Measurements from ENCODE around the gene TMX3.

The TMX3 gene

DNA sequence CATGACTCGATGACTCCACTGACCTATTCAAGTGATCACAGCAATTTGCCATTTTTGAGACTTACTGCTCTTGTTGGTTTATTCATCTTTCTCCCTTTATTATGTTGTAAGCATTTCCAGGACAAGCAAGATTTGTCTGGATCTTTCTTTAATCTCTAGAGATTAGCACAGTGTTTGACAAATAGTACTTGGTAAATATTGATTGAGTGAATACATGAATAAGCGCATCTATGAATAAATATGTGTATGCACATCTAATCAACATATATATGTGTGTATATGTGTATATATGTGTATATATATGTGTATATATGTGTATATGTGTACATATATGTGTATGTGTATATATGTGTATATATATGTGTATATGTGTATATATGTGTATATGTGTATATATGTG lies 7.3 kb downstream of the TMX3 start:
- DNase-seq, result no peak

DNA sequence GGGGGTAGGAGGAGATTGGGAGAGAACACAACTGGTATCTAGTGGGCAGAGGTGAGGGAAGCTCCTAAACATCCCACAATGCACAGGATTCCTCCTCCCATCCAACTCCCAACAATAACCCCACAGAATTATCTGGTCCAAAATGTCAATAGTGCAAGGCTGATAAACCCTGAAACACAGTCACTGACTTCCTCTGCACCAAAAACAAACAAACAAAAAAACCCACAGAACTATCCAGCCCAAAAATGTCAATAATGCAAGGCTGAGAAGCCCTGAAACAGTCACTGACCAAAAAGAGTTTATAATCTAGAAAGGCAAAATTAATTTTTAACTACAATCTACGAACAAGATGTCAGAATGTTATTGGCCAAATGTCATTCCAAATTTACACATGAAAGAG lies 9.8 kb downstream of the TMX3 start:
- DNase-seq, result no peak

DNA sequence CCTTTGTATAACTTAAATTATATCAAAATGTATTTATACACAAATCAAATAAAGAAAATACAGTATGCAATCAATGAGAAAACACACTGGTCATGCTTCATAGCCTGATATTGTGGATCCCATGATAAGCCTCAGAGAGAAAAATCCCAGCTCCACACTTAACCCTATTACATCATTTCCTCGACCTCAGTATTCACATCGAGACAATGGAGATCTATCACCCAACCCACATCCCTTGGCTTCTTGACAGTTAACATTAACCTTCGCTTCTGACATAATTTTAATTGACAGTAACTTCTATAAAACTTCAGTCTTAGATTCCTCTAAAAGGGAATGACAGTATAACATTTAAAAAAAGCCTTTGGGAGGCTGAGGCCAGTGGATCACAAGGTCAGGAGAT lies 11.6 kb downstream of the TMX3 start:
- DNase-seq, result no peak

DNA sequence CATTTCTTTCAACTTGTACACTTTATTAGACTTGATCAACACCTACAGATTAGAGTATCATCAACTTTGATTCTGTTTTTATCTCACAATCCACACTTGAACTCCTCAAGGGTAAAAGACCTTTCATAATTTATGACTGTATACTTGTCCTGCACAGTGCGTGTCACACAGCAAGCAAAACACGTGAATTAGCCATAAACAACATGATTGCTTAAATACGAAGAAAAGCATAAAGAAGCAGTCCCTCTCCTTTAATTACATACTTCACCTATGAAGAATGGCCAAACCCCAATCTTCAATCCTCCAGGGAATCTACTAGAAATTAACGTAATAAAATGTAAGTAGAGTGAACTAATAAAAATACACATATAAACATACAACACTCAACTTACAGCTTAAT lies 13.6 kb downstream of the TMX3 start:
- DNase-seq, result no peak

DNA sequence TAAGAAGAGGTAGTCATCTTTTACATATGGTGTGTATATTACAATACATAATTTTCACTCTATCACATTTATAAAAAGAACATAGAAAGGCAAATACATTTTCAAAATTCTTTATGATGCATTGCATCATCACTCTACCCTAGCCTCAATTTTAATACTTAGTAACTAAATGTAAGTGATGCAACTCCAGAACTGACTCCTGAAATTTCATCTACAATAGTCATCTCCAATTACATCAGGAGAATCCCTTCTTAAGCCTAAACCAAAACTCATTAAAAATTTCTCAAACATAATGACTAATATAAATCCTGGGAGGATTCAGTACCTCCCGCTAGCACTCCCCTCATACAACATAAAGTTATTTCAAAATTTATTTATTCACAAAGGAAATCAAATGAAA lies 15.9 kb downstream of the TMX3 start:
- no peak for DNase-seq

DNA sequence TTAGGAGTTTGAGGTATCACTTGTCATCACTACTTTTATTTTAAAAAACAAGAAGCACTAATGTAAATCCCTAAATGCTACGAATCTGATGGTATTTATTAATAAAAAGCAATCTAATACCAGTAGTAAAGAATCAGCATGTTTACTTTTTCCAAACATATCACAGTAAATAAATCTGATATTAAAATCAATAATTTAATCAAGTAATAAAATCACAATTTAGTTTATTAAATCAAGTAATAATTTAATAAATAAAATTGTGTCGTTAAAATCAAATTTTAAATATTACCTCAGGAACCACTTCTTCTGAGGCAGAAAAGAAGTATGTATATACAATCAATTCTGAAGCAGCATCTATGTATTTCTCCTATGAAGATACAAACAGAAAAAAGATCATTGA lies 18.0 kb downstream of the TMX3 start:
- no peak for DNase-seq

DNA sequence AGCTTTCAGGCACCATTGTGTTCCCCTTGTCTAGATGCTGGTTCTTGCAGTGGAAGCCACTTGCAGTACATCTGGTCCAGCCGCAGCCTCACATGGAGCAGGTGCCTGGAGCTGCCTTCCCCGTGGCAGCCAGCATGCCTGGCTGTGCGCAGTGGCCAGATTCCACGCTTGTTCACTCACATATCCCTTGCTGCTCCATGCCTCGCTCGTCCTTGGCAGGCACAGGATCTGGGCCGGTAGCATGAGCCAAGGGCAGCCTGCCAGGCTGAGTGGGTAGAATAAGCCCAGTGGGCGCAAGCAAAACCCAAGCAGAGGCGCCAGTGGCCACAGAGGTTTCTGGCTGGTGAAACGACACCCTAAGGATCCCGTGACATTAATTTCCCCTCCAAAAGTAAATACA lies 20.6 kb downstream of the TMX3 start:
- no peak for DNase-seq

DNA sequence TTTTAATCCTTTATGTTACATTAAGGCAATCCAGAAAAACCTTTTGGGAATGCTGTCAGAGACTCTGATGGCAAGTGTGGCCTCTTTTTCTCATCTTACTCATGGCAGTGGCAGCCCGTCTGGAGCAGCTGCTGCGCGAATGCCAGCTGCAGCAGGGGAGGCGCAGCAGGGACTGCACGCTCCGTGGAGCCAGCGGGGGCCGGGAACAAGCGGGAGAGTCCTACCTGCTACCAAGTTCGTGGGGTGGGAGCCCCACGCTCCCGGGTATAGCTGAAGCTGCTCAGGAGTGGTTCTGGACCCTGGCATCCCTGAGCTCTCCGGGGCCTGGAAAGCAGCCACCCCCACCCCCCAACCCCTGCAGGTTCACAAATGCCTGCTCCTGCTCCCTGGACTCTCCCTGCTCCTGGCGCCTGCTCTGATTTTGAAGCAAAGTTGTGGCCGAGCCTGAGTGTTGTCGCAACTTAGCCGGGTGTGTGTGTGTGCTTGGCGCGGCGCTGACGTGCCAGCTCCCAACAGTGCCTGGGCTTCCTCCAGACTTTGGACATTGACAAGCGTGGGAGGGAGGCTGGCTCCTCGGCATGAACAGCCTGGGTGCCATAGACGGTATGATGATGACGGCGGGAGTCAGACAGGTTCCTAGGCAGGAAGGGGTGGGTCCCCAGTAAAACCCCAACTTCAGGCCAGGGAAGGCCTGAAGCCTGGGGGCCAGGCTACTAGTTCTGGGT lies 21.7 kb downstream of the TMX3 start:
- no peak for DNase-seq

DNA sequence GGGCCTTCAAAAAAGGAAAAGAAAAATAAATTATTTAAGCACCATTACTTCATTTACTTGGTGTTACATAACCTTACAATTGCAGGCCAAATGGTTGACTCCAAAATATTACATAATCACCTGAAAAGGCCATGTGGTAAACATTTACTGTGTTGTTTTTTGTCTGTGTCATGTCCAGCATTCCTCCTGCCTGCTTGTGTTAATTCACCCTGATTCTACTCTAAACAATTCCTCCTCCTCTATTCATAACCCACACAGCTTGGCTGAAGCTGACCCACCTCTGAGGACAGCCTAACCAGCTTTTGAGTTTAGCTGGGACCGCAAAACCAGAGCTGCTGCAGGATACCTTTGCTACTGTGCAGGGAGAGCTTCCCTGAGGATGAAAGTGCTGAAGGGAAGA lies 35.4 kb downstream of the TMX3 start:
- DNase-seq, result no peak

DNA sequence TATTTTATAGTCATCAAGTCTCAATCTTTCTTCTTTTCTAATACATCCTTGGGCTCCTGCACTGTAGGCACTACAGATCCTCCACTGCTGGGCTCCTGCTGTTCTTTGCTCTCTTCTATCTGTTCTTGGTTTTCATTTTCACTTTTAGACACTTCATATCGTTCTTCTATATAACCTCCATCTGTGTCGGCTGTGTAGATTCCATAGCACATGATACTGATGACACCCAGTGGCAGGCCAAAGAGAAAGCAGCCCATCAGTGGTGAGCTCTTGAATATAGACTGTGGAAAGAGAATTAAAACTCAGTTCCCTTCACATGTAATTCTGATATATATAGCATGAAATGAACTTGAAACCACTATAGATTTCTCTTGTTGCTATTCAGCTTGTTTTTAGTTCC lies 38.0 kb downstream of the TMX3 start:
- DNase-seq, result no peak

DNA sequence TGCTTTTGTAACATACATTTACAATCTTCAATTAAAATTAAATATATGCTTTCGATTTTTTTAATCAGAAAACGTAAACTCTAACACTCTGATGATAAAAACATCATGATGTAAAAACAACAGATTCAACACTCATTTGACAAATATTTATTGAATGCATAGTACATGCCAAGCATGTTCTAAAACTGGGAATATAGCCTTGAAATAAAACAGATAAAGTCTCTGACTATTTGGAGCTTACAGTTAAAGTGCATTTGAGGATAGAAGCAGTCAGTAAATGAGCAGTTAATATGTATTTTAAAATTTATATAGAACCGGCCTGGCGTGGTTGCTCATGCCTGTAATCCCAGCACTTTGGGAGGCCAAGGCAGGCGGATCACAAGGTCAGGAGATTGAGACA lies 47.8 kb downstream of the TMX3 start:
- DNase-seq, result no peak

DNA sequence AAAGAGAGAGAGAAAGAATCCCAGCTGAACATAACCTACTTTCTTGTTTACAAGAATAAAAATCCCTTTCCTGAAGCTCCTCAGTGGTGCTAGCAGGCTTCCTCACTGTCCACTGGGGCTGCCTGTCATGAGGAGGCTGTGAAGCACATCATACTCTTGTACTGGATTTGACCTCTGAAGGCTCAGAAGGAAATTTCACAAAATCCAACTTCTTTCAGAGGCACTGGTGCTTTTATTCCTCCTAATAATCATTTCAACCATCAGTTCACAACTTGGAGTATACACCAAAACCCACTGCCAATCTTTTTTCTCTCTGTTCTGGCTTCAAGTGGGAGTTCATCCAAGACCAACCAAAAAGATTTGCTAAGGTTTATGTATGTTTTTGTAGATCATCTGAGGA lies 48.5 kb downstream of the TMX3 start:
- no peak for DNase-seq

DNA sequence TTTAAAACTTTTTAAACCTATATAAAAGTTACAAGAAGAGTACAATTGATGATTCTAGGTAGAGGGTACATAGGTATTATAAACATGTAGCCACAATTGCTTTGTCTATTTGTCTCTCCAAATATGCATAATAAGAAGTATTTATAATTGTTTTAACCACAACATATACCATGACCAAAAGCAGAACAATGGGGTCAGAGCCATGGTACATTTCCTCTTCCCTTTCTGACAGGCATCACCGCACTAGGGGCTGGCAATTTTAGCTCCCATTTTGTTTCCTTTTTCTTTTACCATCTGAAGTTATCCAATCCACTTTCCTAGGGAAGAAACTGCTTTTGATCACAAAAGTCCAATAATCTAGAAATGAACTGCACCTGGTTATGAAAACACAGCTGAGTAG lies 49.3 kb downstream of the TMX3 start:
- DNase-seq, result no peak

DNA sequence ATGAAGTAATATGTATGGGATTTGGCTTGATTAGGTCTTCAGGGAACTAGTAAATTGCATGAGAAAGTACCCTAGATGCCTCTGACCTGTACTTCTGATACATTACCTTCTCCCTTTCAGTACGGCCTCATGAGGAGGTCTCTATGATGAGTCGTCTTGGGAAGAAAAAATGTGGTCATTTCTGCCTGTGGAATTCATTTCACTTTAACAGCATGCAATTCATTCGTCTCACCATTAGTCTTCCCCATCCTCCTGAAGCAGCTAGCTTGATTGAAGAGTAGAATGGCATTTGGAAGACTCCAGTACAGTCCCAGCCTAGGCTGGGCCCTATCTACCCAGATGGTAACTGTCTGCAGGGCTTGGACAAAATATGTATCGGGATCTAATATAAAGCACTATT lies 52.2 kb downstream of the TMX3 start:
- no peak for DNase-seq

DNA sequence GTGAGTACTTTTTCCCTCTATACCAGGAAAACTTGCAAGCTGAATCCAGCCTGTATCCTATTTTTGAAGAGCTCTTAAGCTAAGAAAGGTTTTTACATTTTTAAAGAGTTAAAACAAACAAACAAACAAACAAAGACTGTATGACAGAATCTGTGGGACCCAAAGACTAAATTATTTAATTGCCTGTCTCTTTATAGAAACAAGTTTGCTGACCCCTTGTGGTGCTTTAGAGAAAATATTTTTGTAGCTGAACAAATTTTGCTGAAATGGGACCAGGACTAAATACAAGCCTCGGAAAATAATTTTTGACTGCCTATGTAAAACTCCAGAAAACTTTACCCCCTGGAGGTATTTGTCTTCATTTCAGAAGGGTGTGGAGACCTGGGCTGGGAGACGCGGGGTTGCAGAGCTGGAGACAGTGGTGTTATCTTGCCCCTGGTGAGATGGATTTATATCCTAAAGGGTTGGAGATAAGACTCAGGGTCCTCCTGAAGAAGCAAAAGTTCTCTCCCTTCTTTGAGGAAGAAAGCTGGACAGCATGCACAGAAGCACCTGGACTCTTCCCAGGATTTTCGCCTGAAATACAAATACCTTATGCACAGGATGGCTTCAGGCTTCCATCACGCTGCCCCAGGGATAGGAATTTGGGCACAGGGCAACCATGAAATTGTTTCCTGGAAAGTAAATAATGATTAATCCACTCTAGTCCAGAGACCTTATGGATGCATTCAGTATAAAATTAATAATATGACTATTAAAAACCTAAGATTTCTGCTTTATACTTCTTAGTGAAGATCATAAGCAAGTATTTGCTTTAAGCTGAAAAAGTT lies 54.3 kb downstream of the TMX3 start:
- no peak for DNase-seq

DNA sequence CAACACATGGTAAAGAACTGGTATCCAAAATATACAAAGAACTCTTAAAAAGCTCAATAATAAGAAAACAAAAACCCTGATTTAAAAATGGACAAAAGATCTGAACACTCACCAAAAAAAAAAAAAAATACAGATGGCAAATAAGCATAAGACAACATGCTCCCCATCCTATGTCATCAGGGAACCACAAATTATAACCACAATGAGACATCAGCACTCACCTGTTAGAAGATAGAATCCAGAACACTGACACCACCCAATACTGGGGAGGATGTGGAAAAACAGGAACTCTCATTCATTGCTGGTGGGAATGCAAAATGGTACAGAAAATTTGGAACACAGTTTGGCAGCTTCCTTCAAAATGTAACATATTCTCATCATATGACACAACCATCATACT lies 66.7 kb downstream of the TMX3 start:
- DNase-seq, result no peak

DNA sequence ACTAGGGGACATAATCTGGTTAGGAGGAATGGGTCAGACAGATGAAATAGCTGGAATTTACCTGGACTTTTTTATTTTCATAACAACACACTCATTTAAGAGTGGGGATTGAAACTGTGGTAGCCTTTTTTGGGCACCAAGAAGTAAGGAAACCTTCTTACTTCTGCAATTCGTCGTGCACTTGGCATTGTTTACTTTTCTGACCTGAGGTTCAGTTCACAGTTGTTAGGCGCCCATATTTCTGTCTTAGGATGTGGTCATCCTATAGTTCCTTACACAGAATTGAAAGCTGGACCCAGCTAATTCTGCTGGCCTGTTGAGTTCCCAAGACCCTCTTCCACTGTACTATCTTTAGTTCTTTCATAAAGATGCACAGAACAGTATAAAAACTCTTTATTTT lies 72.9 kb downstream of the TMX3 start:
- no peak for DNase-seq

DNA sequence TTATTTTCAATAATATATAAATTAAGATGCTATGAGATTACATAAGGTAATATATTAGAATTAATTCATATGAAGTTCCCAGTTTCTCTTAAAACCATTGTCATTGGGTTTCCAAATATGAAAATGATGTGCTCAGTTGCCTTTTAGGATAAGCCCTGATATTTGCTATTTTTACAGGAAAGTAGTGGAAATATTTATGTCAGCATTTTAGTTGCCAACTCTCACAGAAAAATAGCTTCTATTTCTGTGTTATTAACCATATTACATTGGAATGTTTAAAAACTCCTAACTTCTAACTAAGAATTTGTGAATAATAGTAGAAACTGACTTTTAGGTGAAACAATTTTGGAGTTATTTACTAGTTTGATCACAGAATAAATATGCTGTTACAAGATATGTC lies 74.0 kb downstream of the TMX3 start:
- no peak for DNase-seq

DNA sequence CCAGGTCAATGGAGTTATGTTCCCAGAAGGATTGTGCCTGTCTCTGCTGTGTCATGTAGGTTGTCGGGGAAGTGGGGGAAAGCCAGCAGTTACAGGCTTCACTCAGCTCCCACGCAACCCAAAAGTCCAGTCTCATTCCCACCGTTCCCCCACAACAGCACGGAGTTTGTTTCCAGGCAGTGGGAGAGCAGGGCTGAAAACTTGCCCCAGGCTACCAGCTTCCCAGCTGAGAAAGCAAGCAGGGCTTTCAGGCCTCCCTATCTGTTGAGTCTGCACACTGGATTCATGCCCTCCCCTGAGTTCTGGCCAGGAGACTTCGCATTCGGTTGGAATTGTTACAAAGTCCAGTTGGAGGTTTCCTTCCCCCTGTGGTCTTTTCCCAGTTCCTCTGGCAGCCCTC lies 76.3 kb downstream of the TMX3 start:
- no peak for DNase-seq

DNA sequence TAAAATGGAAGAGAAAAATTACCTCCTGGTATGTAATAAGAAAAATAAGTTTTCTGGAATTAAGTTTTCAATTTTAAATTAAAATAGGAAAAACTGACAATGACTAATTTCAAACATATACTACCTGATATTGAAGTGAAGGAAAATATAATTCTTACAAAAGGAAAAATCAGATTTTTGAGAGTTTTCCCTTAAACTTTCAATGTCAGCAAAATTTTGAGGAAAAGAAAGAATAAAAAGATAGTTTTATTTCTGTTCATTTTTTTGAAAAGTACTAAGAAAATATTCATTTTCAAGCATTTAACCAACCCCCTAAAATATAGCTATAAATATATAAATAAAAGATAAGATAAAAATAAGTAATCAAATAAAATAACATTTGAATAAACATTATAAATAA lies 87.1 kb downstream of the TMX3 start:
- DNase-seq, result no peak

All from stimulated activated naive CD4-positive, alpha-beta T cell treated with Interleukin-2 at 50 U/mL for 16 hours (primary cell).